Left cardiac atrium (tissue), 4 donors: ENCODE data around the gene SNUPN. TPM values are rescaled to one million over a fixed set of nuclear protein-coding genes. Genes with fewer than 3 reads are reported as not detected.

ENCODE experiments used
- ATAC-seq, 2 donors: fragments of 200-7000 bp; cut with Tn5 transposase; one replicate each; pipeline ENCODE4 v1.9.1; 2020; ENCODE audit warnings: mild to moderate bottlenecking in 2 of 2, moderate library complexity in 2 of 2
- DNase-seq: peaks from one replicate; pipeline ENCODE4 v3.0.0-alpha.2; 2020
- intact Hi-C, 2 donors: fragments of 100-400 bp; cut with DNase I; formaldehyde crosslinking; loops; one replicate each; pipeline versions ENCODE4 v1.14.1 to v1.15.1; 2022 to 2023
- long read RNA-seq: library from polyadenylated mRNA; unstranded; transcript quantifications from one replicate; pipeline ENCODE4 v2.0.0, GENCODE V29; 2021
- total RNA-seq, 2 donors: library from RNA; stranded (reverse); fragmentation: NEBNext Ultra II Directional; extraction: Animal tissue kit (Norgen Biotek cat#: 25700); gene quantifications; one replicate each; pipeline ENCODE4 v1.2.1, GENCODE V29; 2021
- donor health status: DM: no; HTN: yes; CAD: no.
- donor health status: DM: no; HTN: yes; CAD: no; lungs with severe emphysema.
- donor health status: DM: yes; HTN: yes; CAD: no.
- donor health status: Dilated cardiomyopathy.

Gene SNUPN
- total RNA-seq, result 10 to 100 TPM; 15.6 to 21.4 TPM
- long read RNA-seq, transcript SNUPN-206 (9 exons, 1,682 nt), result minor isoform, 5 of 28 reads
- long read RNA-seq, transcript SNUPN-201 (9 exons, 1,513 nt), result major isoform, 17 of 28 reads
- long read RNA-seq, partial matches to known transcripts, result 1 of 28 reads
- long read RNA-seq, other reads (novel, unspliced or antisense), result 1 of 28 reads

DNA sequence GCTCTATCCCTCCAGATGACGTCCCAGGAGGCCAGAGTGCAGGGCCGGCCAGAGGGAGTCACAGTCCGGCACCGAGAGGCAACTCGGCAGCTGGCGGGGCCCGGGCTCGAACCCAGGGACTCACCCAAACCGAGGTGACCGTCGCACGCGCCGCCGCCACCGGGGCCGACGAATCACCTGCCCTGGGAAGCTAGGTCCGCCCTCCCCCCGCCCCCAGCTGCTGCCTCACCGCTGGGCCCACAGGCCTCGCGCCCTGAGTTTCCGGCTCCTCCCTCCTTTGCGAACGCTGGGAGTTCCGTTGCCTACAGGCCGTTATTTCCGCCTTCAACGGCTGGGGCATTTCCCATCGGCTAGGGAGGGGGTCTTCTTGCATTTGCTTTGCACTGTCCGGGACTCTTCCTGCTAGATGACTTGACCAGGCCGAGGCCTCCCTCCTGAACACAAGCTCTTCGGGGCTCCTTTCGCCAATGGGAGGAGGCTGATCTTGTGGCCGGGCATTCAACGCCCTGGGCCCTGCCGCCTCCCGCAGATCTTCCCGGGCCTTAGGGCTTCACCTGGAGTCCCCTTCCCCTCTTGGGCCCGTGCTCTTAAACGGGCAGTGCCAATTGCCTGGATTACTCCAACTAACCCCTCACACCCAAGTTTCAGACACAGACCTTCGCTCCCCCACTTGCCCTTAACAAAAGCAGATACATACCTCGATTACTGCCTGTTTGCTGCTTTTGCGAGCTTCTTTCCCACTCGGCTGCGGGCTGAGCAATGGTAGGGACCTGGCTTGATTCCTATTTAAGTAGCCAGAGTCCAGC lies at the start of gene SNUPN:
TSS of gene SNUPN (minus strand) at position 184 of the 806 bp plus-strand sequence. CDS start 4,674 bp downstream, outside the sequence.
- peak; percentile 91 to 95 for ATAC-seq
- intact Hi-C loops, result no loop called here
- DNase-seq, result peak; percentile 96

DNA sequence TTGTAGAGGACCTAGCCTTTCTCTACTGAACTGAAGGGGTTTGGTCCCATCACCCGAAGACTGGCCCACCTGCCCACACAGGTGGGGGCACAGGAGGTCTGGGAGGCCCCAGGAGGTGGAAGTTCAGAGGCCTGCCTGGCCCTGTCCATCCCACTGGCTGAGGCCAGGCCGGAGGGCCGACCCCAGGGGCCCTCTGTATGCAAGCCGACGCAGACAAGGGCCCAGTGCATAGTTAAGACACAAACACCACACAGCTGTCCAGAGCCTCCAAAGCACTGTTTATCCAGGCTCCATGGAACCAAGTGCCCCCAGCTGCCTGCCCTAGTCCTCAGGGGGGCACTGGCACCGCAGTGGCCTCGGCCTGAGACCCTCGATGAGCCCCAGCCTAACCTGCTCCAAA lies 48.8 kb upstream of the SNUPN start:
- intact Hi-C loops, result no loop called here
- ATAC-seq, result no peak
- DNase-seq, result no peak

DNA sequence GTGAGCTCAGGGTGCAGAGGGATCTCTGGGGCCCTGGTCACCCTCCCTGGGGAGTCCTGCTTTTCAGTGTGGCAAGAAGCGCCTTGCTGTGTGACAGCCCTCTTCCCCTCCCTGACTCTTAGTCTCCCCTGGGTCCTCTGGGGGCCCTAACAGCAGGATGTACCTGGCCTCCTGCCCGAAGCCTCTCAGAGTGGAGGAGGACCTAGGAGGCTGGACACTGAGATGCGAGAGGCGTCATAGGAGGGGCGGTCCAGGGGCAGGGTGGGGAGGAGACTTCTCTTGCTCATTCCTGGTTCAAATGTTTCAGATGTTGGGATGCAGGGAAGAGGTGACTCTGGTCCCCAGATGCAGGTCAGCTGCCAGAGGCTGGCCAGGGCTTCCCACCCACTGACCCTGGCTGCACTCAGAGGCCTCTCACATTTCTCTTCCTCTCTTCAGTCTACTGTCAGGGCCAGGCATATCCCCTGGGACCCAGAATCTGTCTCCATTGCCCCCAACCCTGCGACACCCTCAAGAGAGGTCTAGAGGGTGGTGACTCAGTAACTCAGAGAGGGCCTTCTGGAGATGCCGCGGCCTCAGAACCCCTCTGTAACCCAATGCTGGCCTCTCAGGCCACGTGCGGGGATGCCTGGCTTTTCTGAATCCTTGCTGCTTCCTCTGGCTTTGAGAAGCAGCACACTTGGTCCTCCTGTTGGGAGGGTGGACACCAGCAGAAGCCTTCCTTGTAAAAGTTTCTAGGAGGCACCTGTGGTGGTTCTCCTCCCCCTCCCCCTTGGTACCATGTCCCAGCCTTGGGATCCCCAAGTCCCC lies 48.1 kb upstream of the SNUPN start:
- ATAC-seq (peak; percentile 69 to 83), DNase-seq (peak; percentile 90)
- intact Hi-C loops, result no loop called here

DNA sequence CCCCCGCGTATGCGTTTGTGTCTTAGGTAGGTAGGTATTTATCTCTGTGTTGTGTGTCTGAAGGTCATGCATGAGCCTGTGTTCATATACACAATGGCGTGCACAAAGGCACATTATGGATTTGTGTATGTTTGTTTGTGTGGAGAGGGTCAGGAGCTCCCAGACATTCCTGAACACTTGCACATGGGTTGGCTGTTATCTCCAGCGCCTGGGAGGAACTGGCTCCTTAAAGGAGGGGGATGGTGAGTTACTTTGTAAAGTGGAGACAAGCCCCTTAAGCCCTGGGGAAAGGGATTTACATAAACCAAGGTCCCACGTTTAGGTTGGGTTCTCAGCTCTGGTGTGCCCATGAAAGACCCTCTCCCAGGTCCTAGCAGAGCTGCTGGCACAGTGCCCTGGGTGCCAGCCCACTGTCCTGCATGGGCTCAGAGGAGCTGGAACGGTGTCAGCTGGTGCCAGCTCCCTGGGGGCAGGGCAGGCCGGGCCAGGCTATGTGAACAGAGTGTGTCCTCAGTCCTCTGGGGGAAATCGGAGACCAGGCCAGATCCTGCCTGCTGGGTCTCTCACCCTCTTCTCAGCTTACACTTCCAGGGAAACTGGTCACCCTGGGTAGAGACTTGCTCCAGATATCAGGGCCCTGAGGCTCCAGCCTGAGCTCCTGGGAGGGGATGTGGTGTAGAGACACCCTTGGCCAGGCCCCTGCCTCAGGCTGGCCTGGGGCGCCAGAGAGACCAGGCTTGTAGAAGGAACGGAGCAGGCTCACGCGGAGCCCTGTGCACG lies 47.3 kb upstream of the SNUPN start:
- ATAC-seq (peak; percentile 32 to 55), DNase-seq (no peak)
- intact Hi-C loops, result no loop called here

DNA sequence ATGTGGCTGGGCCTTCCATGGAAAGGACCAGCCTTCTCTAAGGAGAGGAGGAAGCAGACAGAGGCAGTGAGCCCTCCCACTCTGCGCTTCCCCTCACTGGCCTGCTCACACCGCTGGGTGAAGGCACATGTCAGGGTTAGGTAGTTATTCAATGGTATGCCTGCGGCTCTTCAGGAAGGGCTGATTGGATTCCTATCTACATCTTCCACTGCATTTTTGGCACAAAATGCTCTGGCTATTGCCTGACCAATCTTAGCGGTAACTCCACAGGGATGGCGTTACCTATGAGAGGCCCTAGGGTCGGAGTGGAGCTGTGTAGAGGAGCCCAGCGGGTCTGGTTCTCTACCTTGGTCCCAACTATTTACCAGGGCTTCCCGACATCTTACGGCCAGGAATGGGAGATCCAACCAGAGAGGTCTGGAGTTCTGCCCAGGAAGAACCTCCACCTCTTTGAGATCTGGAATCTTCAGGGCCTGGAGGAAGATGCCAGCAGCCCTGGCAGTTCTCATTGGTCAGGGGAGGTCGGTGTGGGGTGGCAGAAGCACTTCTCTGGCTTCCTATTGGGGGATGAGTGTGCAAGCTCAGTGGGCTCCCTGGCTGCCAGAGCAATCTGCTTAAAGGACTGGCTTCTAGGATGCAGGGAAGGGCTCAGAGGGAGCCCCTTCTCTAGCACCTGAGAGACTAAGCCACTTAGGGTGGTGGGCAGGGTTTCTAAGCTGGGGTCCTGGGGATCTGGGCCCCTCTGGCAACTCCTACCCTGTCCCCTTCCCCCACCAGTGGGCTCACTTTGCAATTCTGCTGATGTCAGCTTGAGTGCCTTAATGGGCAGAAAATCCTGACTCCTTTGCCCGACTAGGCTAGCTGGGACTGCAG lies 46.4 kb upstream of the SNUPN start:
- DNase-seq (no peak), ATAC-seq (peak; percentile 3 to 4)
- intact Hi-C loops, result no loop called here

DNA sequence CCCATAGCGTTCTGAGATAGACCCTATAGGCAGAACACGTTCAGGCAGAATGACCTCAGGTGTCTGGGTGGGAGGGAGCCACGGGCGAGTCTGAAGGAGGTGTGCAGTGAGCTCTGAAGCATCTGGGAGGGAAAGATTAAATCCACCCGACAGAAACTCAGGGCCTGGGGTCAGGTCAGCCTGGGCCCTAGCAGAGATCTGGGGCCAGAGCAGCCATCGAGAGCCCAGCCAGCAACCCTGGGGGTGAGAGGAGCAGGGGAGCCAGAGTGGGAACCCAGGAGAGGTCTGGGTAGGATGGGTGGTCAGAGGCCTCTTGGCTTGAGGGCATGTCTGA lies 44.3 kb upstream of the SNUPN start:
- intact Hi-C loops, result no loop called here
- ATAC-seq, result no peak
- DNase-seq, result no peak

DNA sequence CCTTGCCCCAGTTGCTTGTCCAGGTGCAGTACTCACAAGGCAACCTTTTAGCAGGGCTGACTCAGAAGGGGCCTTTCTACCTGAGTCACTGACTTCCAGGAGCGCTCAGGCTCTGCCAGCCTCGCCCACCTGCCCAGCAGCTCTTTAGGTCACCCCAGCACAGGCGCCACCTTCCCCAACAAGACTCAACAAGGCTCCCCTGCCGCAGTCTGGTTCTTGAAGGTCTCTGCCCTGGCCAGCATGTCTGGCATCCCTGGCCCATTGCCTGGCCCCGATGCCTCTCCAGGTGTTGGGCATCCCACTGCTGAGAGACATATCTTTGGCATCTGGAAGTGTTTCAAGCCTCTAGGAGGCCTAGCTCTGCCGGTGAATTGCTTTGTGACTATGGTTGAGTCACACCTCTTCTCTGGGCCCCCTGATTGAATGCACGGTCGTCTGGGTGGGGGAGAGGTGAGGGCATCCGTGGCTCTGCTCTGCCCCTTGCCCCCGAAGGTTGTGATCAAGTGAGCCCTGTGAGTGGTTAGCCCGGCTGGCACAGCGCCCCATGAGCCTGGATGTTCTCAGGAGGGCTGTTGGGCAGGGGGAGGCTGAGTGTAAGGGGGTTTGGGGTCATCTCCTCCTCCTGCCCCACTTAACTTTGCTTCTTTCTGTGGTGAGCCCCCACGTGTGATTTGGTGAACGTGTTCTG lies 43.8 kb upstream of the SNUPN start:
- DNase-seq (no peak), ATAC-seq (no peak)
- intact Hi-C loops, result no loop called here

DNA sequence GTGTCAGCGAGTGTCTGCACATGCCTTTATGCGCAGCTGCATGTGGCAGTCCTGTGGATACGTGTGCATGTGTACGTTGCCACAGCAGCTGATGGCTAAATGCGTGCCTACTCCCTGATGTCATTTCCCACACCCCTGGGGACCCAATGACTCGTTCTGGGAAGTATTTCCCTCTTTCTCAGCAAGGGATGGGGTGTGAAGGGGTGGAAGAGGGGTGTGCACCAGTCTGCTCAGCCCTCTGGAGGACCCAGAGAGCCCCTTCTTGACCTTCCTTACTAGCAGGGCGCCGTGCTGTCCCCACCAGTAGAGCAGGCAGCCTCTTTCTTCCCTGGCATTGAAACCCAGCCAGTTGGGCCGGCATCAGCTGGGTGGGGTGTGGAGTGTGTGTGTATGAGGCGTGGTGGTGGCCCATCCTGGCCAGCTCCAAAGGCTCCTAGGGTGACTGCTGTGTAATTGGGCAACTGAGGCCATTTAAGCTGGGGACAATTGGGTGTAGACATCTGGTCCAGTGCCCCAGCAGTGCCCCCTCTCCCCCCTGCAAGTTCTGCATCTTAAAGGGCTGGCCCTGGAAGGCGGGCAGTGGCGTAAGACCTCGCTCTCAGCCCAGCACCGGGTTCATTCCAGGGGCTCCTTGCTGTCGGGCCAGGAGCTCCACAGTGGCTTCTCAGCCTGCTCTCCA lies 41.4 kb upstream of the SNUPN start:
- intact Hi-C loops, result no loop called here
- DNase-seq (peak; percentile 83), ATAC-seq (peak; percentile 68 to 73)

DNA sequence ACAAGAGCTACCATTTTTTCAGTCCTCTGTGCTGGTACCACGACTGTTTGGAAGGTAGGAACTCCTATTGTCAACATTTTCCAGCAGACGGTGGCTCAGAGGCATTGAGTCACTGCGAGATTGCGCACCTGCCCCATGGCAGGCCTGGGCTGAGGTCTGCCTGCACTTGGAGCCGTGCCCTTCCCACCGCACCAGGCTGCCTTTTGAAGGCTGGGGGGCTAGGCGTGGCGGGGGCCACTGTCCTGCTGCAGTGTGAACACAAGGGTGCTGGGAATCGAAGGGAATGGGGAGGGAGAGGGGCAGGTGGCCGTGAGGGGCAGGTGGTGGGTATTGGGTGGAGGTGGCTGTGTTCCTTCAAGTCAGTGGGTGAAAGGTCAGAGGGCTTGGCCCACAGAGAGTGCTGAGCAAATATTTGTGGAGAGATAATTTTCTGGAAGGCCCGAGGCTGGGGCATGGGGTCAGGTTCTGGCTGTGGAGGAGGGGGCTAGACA lies 38.5 kb upstream of the SNUPN start:
- intact Hi-C loops, result no loop called here
- DNase-seq (no peak), ATAC-seq (no peak)

DNA sequence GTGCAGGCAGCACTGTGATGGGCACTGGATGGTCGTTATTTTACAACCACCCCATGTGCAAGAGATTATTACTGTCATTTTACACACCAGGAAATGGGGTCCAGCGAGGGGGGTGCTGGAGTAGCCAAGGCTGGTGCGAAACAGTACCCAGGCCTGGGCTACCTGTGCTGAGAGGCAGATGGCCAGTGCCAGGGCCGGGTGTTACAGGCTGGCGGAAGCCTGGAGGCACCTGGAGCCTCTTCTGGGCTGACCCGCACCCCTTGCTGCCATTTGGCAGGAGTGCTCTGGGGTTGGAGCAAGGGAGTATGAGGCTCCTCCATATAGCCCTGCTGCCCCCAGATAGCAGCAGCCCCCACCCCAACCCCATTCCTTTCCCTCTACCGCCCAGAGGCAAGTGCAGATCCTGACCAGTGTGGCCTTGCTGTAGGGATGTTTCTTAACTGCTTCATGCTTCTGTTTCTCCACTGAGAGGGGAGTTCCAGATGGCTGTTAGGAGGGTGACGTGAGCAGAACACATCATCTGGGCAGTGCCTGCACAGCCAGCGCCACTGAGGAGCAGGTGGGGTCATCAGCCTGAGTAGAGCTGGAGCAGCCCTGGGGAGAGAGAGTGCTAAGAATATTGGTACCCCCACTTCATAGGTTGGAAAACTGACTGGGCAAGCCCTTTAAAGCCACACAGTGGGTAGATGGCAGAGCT lies 37.4 kb upstream of the SNUPN start:
- DNase-seq (no peak), ATAC-seq (no peak)
- intact Hi-C loops, result no loop called here

DNA sequence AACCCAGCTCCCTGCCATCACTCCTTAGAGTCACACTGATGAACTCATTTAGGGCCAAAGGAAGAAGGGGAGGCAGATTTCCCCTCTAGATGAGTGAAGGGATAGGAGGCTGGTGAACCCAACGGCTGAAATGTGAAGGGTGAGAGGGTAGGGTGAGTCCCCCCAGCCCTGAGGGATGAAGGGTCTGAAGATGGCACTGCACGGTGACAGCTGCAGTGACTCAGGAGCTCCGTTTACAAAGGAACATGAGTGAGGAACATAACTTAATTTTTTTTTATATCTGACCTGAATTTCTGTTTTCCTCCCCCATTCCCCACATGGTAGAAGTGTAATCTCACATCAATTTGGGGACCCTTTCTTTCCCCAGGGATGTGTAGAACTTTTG lies 36.2 kb upstream of the SNUPN start:
- intact Hi-C loops, result no loop called here
- no peak for ATAC-seq
- no peak for DNase-seq

DNA sequence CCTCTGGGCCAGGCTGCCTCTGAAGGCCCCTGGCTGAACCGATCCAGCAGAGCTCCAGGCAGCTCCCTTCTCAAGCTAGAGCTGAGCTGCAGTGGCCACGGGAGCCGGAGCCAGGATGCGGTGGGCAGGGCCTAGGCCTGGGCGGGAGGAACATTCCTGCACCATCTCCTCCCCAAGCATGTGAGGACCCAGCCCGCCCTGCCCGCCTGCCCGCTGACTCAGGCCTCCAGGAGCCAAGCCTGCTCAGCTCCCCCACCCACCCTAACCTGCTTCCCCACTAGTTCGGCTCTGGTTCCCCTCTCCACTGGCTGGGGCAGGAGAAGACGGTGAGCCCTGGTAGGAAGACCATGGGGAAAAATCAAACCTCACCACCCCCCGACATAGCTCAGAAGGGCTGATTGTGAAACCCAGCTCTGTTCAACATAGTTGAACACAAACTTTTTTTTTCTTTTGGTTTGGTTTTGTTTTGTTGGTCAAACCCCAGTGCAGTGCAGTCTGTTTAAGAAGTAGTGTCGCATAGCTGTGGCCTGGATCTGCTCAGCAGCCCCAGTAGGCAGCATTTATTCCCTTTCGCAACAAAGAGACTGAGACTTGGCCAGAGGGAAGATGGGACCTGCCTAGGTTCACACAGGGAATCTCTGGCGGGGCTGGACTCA lies 35.7 kb upstream of the SNUPN start:
- DNase-seq (peak; percentile 90), ATAC-seq (peak; percentile 90 to 94)
- intact Hi-C loops, result no loop called here

DNA sequence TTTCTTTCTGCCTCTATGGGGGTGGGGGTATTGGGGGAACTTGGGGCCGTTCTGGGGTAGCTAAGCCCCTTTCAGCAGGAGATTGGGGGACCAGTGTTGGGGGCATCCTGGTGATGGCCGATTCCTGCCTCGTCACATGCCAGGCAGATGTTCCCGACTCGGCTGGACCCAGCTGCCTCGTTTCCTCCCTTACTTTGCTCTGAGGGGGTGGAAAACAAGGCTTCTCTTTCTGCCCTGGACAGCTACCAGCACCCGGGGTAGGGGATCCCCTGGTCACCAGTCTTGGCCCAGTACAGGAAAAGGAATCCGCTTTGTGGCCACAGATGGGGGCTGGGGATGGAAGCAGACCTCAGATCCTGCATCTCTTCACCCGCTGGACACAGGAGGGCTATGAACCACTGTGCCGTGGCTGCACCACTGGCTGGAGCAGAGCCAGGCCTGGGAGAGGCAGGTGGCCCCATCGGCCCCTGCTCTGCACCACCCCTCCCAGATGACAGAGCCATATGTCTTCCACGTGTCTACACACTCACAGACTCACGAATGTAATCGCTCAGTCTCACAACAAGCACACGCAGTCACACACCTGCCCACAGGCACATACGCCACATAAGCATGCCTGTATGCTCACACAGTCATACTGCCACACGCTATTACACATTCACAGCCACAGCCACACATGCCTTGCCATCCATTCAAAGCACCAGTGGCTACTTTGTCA lies 34.6 kb upstream of the SNUPN start:
- intact Hi-C loops, result no loop called here
- DNase-seq (no peak), ATAC-seq (no peak)

DNA sequence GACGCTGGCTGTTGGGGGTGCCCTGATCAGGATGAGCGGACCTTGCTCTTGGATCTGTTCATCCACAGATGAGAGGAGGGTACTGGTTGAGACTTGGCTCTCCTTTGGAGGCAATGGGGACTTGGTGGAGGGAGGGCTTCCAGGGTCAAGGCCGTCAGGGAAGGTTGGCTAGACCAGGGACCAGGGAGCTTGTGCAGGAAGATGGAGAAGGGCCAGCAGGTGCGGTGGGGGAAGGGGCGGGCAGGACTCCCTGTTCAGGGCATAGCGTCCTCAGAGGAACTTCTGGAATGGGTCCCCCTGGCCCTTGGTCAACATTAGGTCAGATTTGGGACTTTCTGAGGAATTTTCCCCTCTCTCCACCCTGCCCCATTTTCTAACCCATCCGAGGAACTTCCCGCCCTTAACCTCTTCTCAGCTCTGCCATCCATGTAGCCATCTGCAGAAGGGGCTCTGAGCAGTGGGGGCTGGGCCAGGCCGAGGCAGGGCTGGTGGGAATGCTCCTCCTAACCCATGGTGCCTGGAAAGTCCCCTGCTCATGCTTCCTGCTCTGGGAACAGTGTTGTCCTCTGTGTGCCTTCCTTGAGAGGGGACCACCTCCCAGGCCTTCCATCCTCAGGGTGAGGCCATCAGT lies 33.7 kb upstream of the SNUPN start:
- ATAC-seq (no peak), DNase-seq (no peak)
- intact Hi-C loops, result no loop called here

DNA sequence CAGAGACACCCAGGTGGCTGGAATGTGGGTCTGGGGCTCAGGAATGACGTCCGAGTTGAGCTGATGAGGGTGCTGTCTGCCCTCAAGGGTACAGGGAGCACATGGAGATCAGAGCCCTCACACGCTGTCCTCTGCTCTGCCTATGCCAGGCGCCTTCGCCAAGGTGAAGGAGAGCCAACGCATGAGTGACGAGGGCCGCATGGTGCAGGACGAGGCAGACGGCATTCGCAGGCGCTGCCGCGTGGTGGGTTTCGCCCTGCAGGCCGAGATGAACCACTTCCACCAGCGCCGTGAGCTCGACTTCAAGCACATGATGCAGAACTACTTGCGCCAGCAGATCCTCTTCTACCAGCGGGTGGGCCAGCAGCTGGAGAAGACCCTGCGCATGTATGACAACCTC lies 31.3 kb upstream of the SNUPN start:
- ATAC-seq (no peak), DNase-seq (no peak)

More for the DNA sequence above, 31.3 kb upstream of the SNUPN start:
- intact Hi-C loops, result no loop called here
